GM21576 (cell line): ENCODE measurements around the gene TRIM10.
"Not testable (repeated sequence)": the region's sequence is repeated elsewhere in the genome, so short reads cannot be mapped to it uniquely, and the experiment has no call there.

Experiments
- ATAC-seq: cut with Tn5 transposase; IDR thresholded peaks from one replicate; pipeline ENCODE4 v1.9.1; 2021; ENCODE audit warnings: mild to moderate bottlenecking, moderate library complexity; ENCODE audit not compliant: unreplicated experiment

Gene TRIM10

DNA sequence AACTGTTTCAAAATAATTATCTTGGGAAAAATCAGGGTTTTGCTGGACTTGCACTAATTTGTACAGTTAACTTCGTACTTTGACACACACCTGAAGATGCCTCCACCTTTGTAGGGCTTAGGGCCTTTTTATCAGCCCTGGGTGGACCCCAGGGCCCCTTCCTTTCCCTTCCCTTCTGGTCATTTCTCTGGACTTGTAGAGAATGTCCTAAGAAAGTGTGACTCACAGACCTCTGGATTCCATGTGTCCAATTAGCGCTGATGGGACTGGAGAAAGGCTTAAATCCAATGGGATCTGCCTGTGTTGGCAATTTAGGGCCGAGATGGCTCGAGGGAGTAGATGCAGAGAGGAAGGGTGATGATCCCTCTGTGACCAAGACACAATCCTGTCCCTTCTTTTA lies 11.7 kb upstream of the TRIM10 start:
- no peak for ATAC-seq

DNA sequence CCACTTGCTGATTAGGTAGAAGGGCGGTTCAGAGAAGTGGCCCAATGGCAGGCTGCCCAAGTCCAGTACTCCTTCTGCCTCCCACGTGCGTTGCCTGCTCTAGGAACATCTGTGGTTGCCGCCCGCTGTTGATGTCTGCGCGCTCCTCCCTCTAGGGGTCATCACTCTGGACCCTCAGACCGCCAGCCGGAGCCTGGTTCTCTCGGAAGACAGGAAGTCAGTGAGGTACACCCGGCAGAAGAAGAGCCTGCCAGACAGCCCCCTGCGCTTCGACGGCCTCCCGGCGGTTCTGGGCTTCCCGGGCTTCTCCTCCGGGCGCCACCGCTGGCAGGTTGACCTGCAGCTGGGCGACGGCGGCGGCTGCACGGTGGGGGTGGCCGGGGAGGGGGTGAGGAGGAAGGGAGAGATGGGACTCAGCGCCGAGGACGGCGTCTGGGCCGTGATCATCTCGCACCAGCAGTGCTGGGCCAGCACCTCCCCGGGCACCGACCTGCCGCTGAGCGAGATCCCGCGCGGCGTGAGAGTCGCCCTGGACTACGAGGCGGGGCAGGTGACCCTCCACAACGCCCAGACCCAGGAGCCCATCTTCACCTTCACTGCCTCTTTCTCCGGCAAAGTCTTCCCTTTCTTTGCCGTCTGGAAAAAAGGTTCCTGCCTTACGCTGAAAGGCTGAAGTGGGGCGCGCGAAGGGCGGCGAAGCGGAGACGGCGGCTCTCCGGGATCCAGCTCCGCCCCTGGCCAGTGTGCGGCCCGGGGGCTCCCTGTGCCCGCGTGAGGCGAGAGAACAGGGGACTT lies 10.9 kb upstream of the TRIM10 start:
- ATAC-seq: no peak

DNA sequence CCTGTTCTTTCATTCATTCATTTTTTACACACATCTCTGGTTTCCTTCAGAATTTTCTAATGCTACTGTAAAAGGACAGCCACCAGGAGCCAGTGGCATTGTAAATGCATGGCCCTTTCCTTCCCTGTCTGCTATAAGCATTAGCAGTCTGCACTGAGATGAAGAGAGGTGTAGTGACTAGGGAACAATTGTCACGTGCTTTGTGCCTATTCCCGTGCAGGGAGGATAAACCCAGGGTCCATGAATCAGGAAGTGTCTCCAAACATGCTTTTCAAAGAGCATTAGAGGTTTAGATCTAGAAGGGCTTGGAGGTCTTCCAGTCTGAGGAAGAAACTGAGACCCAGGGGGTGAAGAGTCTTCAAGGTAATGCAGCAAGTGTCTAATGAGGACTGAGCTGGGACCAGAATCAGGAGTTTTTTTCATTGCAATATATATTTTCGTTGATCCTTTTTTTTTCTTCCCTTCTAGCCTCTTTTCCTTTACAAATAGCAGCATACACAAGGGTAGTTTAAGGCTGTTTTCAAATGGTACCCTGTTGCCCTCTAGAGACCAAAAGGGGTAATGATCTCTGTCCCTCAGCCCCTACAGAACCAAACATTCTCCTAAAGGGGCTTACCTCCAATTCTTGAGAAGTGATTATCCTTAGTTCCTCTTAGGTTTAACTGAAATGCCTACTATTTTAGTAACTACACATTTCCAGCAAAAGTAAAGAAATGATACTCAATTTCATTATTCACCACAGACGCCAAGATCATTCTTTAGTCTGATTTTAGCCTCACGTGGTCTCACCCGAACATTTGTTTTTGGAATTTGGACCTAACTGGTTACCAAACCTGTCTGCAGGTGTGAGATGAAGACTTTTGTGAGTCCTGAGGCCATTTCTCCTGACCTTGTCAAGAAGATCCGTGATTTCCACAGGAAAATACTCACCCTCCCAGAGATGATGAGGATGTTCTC lies 8.9 kb upstream of the TRIM10 start:
- no peak for ATAC-seq

DNA sequence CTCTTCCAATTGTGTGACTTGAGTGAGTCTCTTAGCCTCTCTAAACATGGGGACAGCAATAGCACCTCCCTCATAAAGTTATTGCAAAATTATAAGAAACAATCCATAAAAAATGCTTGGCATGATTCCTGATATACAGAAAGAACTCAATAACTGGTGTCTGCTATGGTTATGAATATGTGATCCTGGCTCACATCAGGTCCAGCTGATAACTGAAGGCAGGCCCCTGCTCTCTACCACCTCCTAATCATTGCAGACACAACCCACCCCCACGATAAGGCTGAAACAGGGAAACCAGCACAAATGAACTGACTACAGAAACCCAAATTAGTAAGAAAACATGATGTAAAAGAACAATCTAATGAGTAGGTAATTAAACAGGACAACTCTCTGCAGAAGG lies 7.7 kb upstream of the TRIM10 start:
- no peak for ATAC-seq

DNA sequence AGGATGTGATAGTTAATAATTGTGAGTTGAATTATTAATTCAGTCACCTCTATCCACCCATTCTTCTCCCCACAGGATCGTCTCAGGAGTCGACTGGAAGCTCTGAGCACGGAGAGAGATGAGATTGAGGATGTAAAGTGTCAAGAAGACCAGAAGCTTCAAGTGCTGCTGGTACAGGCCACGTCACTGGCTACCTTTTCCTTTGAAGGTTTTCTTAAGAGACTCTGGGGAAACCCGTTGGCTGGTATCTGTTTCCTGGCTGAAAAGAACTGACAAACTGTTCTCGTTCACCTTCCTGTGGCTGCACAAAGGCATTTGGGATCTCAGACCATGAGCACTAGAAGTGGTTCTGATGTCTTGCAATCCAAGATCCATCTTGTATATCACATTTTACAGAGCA lies 6.1 kb upstream of the TRIM10 start:
- no peak for ATAC-seq

DNA sequence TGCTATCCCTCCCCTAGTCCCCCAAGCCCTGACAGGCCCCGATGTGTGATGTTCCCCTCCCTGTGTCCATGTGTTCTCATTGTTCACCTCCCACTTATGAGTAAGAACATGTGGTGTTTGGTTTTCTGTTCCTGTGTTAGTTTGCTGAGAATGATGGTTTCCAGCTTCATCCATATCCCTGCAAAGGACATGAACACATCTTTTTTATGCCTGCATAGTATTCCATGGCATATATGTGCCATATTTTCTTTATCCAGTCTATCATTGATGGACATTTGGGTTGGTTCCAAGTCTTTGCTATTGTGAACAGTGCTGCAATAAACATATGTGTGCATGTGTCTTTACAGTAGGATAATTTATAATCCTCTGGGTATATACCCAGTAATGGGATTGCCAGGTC lies 4.2 kb upstream of the TRIM10 start:
- not testable (repeated sequence) for ATAC-seq

DNA sequence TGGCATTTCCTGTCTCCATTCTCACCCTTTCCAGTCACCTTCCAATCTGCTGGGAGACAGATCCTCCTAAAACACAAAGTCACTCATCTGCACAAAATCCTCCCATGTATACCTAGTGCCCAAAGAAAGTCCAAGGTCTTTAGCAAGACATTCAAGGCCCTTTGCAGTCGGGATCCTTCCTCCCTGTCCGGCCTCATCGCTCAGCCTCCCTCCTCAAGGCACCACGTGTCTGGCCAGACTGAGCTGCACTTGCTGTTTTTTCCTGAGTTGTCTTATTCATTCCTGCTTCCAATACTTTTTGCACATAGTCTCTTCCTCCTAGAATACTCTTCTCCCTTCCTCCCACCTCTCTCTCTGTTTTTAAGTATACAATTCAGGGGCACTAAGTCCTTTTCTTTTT lies 3.7 kb upstream of the TRIM10 start:
- ATAC-seq: no peak

DNA sequence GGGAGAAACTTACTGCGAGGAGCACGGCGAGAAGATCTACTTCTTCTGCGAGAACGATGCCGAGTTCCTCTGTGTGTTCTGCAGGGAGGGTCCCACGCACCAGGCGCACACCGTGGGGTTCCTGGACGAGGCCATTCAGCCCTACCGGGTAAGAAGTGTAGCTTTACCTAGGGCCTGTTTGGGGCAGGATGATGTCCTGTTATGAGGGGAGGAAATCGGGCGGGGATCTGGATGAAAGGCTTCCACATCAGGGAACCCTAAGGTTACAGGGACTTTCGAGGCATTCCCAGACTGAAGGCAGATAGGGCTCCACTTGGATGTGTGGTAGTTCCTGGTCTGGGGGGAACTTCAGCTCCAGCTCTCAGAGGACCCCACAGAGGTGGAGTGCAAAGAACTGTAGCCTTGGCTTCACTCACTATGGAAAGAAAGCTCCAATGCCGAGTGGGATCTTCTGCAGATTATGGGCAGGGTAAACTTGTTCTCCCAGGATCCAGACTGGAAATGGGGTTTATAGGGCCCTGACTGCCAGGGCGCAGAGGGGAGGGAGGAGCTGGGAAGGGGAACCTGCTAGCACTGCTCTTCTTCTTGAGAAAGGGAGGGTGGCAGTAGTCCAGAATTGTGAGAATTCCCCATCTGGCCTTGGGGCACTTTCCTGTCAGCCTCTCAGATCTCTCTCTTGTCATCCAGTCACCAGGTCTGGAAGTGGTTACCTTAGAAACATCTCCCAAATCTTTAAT lies 3.1 kb upstream of the TRIM10 start:
- ATAC-seq: no peak

DNA sequence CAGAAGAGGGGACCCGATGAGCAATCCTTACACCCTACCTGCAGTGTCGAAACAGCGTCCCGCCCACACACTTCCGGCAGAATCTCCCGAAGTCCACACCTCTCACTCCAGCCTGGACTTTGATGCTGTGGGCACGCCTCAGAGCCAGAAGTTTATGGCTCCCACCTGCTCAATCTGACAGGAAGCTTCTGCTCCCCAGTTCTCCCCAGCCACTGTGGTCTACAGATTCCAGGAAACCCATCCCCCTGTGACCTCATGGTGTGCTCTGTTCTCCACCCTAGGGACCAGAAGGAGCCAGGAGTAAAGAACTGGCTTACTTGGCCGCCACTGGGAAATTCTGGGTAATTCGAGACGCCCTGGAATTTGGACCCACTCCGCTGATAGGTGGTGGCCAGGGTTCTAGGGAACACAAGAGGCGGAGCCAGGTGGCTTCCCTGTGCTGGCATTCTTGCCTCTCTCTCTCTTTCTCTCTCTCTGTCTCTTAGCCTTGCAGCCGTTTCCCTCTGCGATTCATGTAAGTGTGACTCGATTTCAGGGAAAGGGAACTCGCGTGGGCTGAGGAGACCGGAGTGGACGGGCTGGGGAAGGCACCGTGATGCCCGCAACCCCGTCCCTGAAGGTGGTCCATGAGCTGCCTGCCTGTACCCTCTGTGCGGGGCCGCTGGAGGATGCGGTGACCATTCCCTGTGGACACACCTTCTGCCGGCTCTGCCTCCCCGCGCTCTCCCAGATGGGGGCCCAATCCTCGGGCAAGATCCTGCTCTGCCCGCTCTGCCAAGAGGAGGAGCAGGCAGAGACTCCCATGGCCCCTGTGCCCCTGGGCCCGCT lies 2.3 kb upstream of the TRIM10 start, which contains the start of gene TRIM15:
Gene TRIM15, plus strand, starts transcription at position 457 of the 828 bp plus-strand sequence. Its CDS starts 139 bp downstream, at position 596.
- ATAC-seq: no peak

DNA sequence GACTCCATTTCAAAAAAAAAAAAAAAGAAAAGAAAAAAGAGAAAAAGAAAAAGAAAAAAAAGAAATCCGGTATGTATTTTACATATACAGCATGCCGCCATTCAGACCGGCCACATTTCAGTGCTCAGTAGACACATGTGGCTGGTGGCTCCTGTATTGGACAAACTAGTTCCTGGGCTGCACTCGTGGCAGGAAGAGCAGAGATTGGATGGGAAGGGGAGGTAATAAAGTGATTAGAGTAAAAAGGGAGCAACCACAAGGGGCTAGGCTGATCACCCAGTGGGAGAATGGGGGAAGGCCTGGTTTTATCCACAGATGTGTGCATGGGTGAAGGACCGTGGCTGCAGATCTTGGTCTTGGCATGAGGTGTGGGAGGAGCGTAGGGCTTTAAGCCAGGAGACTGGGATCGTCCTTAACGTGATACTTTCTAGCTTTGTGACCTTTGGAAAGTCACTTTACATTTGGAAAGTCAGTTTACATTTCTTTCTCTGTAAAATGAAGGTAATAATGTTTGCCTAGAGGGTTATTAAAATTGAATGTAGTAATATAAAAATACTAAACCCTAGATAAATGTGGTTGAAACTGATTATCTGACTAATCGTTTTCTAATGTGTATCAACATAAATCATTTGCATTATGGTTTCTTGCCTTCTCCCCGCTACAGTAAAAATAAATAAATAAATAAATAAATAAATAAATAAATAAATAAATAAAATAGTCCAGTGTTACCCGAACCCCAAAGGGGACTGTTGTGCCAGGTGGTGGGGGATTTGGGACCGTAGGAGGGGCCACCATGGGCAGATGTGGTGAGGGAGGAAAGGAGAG lies 1.5 kb upstream of the TRIM10 start:
- no peak for ATAC-seq

DNA sequence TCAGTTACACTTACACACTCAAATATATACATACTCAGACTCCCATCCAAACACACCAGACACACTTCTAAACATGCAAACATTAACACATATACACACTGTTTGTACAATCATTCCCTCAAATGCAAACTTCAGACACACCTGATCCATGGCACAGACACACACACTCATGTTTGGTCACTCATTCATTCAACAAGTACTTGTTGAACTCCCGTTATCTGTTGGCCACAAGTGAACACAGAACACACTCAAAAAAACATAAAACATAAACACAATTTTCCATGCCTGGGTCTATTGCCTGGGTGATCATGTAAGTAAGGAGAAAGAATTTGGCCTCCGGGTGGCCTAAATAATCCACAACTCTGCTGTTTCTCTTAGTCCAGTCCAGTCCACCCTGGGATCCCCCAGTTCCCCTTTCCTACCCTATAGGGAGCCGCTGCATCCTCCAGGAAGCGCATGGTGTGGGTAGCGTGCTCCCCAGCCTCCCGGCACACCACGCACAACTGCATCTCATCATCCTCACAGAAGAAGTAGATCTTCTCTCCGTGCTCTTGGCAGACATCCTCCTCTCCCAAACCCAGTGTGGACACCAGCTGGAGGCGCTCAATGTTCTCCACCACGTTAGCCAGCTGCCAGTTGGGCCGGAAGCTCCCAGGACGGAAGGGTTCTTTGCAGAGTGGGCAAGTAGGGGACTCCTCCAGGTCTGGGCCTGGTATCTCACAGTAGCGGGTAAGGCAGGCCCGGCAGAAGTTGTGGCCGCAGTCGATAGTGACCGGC lies 815 bp downstream of the TRIM10 start:
- no peak for ATAC-seq

DNA sequence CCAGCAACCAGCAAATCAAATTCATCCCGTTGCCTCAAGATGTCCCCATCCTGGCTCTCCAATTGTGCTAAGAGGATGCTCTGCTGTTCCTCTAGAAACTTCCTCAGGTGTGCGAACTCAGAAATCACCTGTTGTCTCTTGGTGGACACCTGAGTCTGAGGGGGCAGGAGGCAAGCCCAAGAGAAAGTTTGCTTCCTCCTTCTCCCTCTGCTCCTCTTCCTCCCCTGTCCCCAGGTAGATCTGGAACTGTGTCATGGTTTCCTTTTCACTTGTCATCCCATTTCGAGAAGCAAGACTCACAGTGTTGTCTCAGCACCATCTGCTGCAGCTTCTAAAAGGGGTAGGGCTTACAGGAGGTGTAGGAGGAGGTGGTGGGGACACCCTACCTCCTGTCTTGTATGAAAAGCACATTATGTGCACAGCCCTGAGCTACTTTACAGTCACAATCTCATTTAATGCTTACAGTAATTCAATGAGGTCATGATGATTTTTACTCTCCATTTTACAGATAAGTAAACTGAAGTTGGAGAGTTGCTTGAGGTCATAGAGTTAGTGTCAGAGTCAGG lies 2.5 kb downstream of the TRIM10 start:
- ATAC-seq: no peak

DNA sequence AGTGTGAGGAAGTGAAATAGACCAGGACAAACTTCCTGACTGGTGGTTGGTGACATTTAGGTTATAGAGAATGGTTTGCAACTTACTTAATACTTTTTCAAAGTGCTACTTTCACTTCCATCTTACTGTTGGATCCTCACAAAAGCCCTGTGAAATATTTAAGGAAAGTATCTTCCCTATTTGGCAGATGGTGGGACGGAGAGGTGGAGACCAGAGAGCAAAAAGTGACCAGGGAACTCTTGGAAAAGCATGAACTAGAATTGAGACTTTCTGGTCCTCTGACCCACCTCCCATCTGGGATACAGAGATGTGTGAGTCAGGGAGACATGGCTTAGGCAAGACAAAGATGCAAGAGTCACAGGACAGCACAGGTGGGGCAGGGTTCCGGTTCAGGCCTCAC lies 3.0 kb downstream of the TRIM10 start:
- ATAC-seq: no peak

DNA sequence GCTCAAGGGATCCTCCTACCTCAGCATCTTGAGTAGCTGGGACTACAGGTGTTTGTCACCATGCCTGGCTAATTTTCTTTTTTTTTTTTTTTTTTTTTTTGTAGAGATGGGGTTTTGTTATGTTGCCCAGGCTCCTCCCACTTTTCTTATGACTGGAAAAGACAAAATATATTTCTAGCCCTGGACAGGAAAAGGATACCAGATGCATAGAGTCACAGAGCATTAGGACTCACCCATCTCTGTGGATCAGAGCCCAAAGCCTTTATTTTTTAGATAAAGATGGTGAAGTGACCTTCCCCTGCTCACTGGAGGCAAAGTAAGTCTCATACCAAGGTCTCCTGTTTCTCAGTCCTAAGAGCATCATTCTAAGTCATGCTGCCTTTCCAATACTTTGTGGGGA lies 3.4 kb downstream of the TRIM10 start:
- ATAC-seq: no peak

DNA sequence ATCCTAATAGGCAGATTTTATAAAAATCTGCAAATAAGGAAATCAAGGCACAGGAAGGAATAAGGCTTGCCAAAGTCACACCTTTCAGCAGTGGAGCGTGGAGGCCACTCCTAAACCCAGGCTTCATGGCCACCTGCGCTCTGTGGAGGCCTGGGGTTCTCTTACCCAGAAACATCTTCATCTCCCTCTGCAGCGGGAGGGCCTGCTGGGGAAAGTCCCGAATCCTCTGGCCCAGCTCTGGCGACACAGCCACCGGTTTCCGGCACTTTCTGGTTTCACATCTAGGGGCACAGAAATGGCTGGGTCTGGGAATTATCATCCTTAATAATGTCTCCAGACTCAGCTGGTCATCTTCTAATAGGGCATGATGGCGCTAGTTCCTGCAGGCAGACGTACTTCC lies 4.2 kb downstream of the TRIM10 start:
- no peak for ATAC-seq

DNA sequence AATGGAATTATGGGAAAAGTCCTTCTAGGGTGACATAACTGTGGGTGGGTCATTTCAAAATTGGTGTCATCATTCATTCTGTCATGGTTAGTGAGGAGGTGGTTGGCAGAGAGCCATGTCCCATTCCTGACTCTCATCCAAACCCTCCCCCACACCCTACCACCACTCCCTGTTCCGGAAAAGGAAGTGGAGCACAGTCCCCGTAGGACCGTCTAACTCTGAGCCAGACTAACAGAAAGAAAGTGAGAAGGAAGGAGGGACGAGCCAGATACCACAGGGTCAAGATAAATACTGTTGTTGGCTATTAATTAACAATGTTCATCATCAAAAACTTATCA lies 4.8 kb downstream of the TRIM10 start:
- ATAC-seq: no peak

DNA sequence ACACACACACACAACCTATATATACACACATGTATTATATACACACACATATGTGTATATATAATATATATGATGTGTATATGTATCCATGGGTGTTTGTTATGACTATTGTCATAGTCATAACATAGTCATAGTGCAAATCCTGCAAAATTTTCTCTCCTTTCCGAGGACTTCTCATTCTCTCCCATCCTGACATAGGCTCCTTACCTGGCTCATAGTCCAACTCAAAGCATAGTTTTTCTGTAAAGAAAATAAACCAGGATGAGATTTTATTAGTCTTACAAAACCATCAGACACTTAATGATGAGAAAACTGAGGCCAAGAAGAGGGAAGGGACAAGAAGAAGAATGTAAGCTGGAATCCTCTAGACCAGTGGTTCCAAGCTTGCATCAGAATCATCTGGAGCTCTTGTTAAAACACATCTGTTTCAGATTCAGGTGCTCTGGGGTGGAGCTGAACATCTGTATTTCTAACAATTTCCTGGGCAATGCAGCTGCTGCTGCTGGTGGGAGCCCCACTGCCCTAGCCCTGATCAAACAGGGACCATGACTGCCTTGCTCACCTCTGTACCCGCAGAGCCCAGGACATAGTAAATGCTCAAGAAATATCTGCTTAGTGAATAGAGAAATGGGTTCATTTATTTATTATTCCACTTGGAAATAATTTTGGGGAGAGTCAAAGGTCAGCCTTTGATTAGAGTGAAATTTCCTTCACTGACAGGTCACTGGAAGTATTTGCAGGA lies 5.3 kb downstream of the TRIM10 start:
- no peak for ATAC-seq
